ENCODE data around the gene PTEN.

DNA sequence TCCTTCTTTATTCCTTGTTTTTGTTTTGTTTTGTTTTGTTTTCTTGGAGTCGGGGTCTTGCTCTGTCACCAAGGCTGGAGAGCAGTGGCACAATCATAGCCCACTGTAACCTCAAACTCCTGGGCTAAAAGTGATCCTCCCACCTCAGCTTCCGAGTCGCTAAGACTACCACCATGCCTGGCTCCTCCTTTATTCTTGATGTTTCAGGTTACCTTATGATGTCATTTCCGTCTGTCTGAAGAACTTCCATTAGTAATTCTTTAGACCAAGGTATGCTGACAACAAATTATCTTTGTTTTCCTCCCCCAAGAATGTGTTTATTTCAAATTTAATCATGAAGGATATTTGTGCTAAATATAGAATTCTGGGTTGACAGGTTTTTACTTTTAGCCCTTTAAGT is 27.3 kb upstream of the PTEN start:
- TF ChIP-seq, protein P1, sequence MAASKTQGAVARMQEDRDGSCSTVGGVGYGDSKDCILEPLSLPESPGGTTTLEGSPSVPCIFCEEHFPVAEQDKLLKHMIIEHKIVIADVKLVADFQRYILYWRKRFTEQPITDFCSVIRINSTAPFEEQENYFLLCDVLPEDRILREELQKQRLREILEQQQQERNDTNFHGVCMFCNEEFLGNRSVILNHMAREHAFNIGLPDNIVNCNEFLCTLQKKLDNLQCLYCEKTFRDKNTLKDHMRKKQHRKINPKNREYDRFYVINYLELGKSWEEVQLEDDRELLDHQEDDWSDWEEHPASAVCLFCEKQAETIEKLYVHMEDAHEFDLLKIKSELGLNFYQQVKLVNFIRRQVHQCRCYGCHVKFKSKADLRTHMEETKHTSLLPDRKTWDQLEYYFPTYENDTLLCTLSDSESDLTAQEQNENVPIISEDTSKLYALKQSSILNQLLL (CRISPR knock-in tag; IDR thresholded peaks at IDR 0.05; ENCODE audit: borderline replicate concordance), result no peak
- TF ChIP-seq MYBL2 (IDR thresholded peaks at IDR 0.05; ENCODE audit: low read depth) (no peak), MYBL2 (CRISPR knock-in tag; IDR thresholded peaks at IDR 0.05; ENCODE audit: borderline replicate concordance) (no peak), NR2C2 (CRISPR knock-in tag; IDR thresholded peaks at IDR 0.05) (no peak), NR2C2 (tag; IDR thresholded peaks at IDR 0.05) (no peak), SIN3A (IDR thresholded peaks at IDR 0.05; ENCODE audit: borderline replicate concordance in 2 of 2, control insufficient read depth in 1 of 2, low read depth in 2 of 2, low read length in 2 of 2) (no peak), ZNF830 (CRISPR knock-in tag; IDR thresholded peaks at IDR 0.05) (no peak), EZH2 (IDR thresholded peaks at IDR 0.05; ENCODE audit: borderline replicate concordance, low read depth, low read length) (no peak), JUND (IDR thresholded peaks at IDR 0.05; ENCODE audit: borderline replicate concordance, low read depth, low read length) (no peak), JUND (tag; IDR thresholded peaks at IDR 0.05; ENCODE audit: borderline replicate concordance, low read depth, low read length) (no peak), EGR1 (conservative IDR thresholded peaks at IDR 0.05) (no peak), POLR2AphosphoS5 (IDR thresholded peaks at IDR 0.05; ENCODE audit: control insufficient read depth, insufficient read depth, low read depth, low read length) (no peak), ZNF780A (CRISPR knock-in tag; IDR thresholded peaks at IDR 0.05) (no peak)
- TF ChIP-seq, protein P2, sequence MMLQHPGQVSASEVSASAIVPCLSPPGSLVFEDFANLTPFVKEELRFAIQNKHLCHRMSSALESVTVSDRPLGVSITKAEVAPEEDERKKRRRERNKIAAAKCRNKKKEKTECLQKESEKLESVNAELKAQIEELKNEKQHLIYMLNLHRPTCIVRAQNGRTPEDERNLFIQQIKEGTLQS (IDR thresholded peaks at IDR 0.05), result 0 out of 2 replicates have a peak, but pooled peaks have one; percentile 22
- TF ChIP-seq, protein P2 (CRISPR knock-in tag; conservative IDR thresholded peaks at IDR 0.05), result no peak
- TF ChIP-seq, protein P3, sequence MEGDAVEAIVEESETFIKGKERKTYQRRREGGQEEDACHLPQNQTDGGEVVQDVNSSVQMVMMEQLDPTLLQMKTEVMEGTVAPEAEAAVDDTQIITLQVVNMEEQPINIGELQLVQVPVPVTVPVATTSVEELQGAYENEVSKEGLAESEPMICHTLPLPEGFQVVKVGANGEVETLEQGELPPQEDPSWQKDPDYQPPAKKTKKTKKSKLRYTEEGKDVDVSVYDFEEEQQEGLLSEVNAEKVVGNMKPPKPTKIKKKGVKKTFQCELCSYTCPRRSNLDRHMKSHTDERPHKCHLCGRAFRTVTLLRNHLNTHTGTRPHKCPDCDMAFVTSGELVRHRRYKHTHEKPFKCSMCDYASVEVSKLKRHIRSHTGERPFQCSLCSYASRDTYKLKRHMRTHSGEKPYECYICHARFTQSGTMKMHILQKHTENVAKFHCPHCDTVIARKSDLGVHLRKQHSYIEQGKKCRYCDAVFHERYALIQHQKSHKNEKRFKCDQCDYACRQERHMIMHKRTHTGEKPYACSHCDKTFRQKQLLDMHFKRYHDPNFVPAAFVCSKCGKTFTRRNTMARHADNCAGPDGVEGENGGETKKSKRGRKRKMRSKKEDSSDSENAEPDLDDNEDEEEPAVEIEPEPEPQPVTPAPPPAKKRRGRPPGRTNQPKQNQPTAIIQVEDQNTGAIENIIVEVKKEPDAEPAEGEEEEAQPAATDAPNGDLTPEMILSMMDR (IDR thresholded peaks at IDR 0.05 in 2 of 3, conservative IDR thresholded peaks at IDR 0.05 in 1 of 3; ENCODE audit: insufficient read depth in 2 of 3, low read depth in 1 of 3, low read length in 3 of 3), result no peak

All from K562 (cell line).